HG02678 (cell line): ENCODE results near the gene FKBP3.
"Not testable (repeated sequence)": the region's sequence is repeated elsewhere in the genome, so short reads cannot be mapped to it uniquely, and the experiment has no call there.

ENCODE experiments used
- ATAC-seq: cut with Tn5 transposase; IDR thresholded peaks from one replicate; pipeline ENCODE4 v1.9.1; 2021; ENCODE audit warnings: mild to moderate bottlenecking, moderate library complexity; ENCODE audit not compliant: unreplicated experiment

Gene FKBP3

GRCh38 chr14:45114327-45114726 is 20.0 kb downstream of the FKBP3 start:
- ATAC-seq: no peak

- no peak for ATAC-seq
Measured at GRCh38 chr14:45112896-45113781, 21.1 kb downstream of the FKBP3 start.

DNA sequence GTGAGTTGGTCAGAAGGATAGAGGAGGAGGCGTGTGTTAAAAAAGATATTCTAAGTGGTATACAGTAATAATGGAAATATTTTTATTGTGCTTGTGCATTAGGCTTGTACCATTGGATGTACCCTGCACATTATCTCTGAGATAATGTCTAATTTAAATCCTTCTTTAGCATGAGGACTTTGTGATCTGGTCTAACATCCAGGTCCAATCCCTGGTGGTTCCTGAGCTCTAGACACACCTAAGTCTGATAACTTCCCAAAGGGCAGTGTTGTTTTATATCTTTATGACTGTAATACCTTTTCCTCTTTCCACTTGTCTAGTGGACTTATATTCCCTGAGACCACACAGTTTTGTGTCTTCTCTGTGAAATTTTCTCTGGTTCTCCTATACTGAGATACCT is 29.7 kb downstream of the FKBP3 start:
- ATAC-seq: no peak

DNA sequence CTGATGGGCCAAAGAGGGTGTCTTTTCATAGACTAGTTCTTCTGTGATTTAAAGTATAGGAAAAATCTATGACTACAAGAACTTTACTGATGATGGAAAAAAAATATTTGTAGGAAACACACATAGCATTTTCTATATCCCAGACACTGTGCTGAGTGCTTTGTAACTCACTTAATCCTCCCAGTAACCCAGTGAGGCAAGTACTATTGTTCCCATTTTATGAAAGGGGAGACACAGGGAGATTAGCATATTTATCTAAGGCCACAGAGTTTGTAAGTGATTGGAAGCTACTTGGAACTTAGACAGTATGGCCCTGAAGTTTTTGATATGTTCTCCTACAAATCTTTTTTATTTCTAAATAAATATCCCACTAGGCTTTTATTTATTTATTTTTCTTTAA is 30.5 kb downstream of the FKBP3 start:
- no peak for ATAC-seq

DNA sequence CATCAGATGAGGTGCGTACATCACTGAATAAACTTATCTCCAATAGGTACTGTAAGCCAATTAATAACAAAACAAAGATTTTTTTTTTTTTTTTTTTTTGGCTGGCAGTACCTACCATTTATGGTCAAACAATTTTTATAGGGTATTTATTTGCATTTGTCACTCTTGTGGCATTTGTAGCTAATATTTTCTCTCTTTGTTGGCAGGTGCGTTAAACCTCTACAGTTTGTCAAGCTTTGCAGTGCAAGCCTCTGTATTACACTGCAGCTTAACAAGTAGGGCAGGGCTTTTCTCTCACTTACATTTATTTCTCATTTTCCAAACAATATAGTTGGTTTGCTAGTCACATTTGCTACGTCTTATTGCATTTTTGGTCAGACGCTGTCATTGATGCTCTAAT is 38.1 kb downstream of the FKBP3 start:
- no peak for ATAC-seq

DNA sequence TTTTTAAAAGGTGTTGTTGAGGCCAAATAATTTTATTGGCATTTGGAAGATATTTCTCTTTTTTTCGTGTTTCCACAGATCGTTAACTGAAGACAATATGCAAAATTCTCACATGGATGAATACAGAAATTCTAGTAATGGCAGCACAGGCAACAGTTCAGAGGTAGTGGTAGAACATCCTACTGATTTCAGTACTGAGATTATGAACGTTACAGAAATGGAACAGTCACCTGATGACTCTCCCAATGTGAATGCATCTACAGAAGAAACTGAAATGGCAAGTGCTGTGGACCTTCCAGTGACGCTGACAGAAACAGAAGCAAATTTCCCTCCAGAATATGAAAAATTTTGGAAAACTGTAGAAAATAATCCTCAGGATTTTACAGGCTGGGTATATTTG is 39.1 kb downstream of the FKBP3 start:
- no peak for ATAC-seq

DNA sequence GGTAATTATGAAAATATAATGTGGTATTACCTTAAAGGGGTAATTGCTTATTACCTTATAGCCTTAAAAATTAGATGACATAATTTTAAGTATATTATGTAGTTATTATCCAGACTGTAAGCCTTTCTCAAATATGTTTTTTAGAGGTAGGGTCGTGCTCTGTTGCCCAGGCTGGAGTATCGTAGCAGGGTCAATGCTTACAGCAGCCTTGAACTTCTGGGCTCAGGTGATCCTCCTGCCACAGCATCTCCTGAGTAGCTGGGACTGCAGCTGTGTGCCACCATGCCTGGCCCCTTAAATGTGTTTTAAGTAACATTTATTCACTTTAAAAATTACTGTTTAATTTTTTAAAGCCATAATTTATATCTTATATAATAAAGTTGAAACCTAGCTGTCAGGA is 40.0 kb downstream of the FKBP3 start:
- ATAC-seq: no peak

- ATAC-seq: no peak
Measured at GRCh38 chr14:45091710-45092109, 42.6 kb downstream of the FKBP3 start.

DNA sequence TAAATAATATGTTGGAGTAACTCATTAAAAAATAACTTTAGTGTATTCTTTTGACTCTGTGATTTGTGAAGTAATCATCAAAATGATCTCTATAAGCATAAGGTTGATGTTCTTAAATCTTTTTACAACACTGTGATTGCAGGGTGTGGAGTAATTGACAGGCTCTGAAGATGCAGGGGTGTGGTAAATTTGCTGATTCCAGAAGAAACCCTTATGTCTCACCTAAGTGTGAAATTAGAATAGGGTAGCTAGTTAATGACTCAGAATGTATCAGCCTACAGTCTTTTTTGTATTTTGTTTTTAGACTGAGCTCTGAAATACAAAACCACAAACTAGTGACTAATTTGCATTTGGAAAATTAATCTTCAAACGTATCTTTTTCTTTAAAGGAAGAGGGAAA is 44.5 kb downstream of the FKBP3 start:
- ATAC-seq: peak; percentile 75

- no peak for ATAC-seq
Measured at GRCh38 chr14:45084946-45085346, 49.3 kb downstream of the FKBP3 start.

DNA sequence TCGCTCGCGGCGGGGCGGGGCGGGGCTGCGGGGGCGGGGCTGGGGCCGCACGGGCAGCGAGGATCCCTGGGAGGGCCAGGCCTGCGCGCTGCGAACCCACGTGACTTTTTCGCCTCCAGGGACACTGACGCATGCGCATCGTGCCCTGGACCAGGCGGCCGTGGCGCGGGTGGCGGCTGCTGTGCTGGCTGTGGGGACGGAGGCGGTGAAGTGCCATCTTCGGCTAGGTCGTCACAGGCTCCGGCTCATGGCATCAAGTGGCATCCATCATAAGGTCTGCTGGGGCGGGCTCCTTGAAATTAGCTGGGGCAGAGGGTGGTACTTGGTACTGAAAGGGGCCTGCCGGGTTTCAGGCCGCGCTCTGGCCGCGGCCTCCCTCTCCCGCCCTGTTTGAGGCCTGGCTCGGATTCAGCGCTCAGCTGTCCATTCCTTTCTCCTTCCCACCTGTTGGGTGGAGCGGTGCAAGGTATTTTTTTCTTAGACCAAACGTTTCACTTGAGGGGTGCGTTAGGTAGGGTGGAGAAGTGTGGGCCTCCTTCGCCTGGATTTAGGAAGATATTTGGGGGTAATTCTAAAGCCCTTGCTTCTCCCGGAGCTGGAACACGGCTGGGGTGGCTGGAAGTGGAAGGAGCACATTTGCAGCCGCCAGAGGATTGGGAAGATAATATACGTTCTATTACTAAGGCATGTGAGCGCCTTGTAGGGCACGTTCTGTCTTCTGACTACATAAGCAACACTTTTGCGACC is 50.1 kb downstream of the FKBP3 start, which contains the start of gene PRPF39:
PRPF39 (plus strand) TSS at position 141 of the 747 bp plus-strand sequence. CDS start 11,124 bp downstream, outside the sequence.
- ATAC-seq: peak; percentile 88

- no peak for ATAC-seq
Measured at GRCh38 chr14:45083617-45083975, 50.7 kb downstream of the FKBP3 start.

DNA sequence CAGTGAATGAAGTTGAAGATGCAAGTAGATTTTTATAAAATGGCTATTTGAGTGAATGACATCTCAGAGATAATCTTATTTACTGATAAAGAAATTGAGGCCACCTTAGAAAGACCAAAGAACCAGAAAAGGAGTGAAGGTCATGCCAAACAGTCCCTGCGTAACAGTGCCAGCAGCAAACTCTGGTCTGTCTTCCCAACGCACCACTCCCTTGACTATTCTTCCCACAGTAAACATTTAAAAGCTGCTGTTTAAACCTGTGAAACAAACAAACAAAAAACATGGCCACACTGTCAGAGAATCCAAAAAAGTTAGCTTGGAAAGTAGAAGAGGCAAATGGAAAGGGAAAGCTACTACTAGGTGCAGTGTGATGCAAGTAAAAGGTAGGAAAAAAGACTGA is 51.9 kb downstream of the FKBP3 start:
- no peak for ATAC-seq

DNA sequence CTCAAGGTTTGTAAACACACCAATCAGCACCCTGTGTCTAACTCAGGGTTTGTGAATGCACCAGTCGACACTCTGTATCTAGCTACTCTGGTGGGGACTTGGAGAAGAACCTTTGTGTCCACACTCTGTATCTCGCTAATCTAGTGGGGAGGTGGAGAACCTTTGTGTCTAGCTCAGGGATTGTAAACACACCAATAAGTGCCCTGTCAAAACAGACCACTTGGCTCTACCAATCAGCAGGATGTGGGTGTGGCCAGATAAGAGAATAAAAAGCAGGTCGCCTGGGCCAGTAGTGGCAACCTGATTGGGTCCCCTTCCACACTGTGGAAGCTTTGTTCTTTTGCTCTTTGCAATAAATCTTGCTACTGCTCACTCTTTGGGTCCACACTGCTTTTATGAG is 53.2 kb downstream of the FKBP3 start:
- ATAC-seq: not testable (repeated sequence)

GRCh38 chr14:45080416-45080968 is 53.8 kb downstream of the FKBP3 start:
- not testable (repeated sequence) for ATAC-seq

DNA sequence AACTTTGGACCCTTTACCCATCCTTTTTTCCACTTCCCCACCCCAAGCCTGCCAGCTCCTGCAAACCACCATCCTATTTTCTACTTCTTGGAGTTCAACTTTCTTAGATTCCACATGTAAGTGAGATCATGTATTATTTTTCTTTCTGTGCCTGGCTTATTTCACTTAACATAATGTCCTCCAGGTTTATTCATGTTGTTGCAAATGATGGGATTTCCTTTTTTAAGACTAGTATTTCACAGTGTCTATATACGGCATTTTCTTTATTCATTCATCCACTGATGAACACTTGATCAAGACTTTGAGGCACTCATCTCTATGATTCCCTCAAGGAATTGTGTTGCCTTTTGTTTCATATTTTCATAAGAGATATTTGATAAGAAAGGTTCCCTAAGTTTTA is 56.0 kb downstream of the FKBP3 start:
- no peak for ATAC-seq

DNA sequence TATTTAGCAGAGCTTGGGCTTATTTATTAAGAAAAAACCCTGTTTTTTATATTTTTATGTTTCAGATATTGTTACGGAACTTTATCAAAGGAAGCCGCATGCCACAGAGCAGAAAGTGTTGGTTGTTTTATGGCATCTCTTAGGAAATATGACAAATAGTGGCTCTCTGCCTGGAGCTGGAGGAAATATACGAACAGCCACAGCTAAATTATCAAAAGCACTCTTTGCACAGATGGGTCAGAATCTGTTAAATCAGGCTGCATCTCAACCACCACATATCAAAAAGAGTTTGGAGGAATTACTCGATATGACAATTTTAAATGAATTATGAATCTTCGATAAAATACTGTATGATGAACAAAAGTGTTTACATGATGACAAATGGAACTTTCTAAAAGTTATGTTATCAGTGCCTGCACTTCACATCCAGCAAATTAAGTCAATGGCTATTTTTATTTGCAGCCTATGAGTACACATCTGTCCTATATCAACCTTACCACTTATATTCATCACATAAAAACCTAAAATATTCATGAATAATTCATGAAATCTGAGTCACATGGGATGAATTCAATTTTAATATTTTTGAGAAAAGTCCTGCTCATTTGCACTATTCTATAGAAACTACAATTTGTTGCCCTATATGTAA is 60.9 kb downstream of the FKBP3 start:
- no peak for ATAC-seq

- no peak for ATAC-seq
Measured at GRCh38 chr14:45072126-45072525, 62.2 kb downstream of the FKBP3 start.

DNA sequence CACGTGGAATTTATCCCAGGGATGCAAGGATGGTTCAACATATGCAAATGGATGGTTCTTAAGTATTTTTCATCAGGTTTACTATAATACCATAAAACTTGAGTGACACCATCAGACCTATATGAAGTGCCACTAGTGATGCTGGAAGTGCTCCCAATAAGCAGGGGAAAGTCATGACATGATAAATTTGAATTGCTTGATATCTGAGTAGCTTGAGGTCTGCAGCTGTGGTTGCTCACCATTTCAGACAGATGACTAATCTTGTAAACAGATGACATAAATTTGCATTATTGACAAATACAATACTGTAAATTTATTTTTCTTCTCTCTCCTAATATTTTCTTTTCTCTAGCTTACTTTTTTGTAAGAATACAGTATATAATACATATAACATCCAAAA is 64.1 kb downstream of the FKBP3 start:
- ATAC-seq: no peak

GRCh38 chr14:45068396-45068795 is 65.9 kb downstream of the FKBP3 start:
- ATAC-seq: no peak

DNA sequence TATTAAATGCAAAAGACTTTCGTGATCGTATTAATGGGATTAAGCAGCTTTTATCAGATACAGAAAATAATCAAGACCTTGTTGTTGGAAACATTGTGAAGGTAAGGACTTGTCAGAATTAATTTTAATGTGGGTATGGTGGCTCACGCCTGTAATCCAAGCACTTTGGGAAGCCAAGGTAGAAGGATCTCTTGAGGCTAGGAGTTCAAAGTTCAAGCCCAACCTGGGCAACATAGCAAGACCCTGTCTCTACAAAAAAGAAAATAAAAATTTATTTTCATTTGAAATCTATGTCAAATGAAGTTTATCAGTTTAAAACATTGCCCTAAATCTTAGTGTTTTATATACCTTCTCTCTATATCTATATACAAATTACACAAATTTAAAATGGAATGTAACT is 67.6 kb downstream of the FKBP3 start:
- no peak for ATAC-seq
